Transverse colon (tissue), 4 donors: Measurements from ENCODE around the gene ATG7.

ENCODE experiments used
- CTCF ChIP-seq, 5 experiments: fragments of 200-600 bp in 3 of 5; fragments of 450-650 bp in 2 of 5; sonication (generic) in 3 of 5; IDR thresholded peaks; 1 replicate in 2 of 5; 2 replicates in 3 of 5; pipeline ENCODE4 v1.5.1; 2016 to 2017; ENCODE audit warnings: antibody characterized with exemption in 5 of 5, inconsistent platforms in 3 of 5, mild to moderate bottlenecking in 2 of 5, moderate library complexity in 1 of 5
- EP300 ChIP-seq: sonication (generic); formaldehyde crosslinking; IDR thresholded peaks from one replicate; pipeline ENCODE4 v1.6.1; 2017; ENCODE audit warnings: antibody characterized with exemption, low read depth
- POLR2AphosphoS5 ChIP-seq, 3 donors: sonication (generic); formaldehyde crosslinking; IDR thresholded peaks; one replicate each; pipeline ENCODE4 v1.6.1; 2016; ENCODE audit warnings: antibody characterized with exemption in 3 of 3

- no peak for TF ChIP-seq CTCF (IDR thresholded peaks at IDR 0.05)
- TF ChIP-seq EP300 = no peak
- no peak for TF ChIP-seq POLR2AphosphoS5 (IDR thresholded peaks at IDR 0.05)
These were observed 48.2 kb upstream of the ATG7 start for GRCh38 chr3:11224010-11224409.
